Activated gamma-delta T cell treated with Interleukin-2 at 50 U/mL for 16 hours (primary cell): Measurements from ENCODE around the gene UNC5CL.

Experiments
- DNase-seq: peaks from one replicate; pipeline ENCODE4 v3.0.0-alpha.2; 2020

The UNC5CL gene

DNA sequence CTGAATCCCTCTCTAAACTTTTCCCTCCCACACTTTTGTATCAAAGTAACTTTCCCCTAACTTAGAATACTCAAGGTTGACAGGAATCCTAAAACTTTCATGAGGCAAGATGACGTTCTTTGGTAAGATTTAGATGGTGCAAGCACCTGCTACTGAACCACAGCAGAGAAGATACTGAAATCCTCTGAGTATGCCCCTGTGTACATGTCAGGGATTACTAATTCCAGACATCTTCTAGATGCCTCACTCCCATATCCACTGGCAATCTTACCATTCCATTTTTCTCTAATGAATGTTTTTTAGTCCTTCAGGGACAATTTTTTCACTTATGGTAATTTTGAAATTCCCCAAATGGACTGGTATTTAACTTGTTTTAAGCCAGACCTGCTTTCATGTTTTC, 23.0 kb upstream of the UNC5CL start:
- DNase-seq: no peak

DNA sequence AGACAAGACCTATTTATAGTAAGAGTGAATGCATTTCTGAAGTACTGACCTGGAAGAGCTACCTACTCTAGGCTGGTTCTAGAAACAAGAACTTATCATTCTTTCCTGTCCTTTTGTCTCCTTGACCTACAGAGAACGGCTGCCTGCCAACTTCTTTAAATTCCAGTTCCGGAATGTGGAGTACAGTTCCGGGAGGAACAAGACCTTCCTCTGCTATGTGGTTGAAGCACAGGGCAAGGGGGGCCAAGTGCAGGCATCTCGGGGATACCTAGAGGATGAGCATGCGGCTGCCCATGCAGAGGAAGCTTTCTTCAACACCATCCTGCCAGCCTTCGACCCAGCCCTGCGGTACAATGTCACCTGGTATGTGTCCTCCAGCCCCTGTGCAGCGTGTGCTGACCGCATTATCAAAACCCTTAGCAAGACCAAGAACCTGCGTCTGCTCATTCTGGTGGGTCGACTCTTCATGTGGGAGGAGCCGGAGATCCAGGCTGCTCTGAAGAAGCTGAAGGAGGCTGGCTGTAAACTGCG, 22.2 kb upstream of the UNC5CL start:
- DNase-seq: no peak

DNA sequence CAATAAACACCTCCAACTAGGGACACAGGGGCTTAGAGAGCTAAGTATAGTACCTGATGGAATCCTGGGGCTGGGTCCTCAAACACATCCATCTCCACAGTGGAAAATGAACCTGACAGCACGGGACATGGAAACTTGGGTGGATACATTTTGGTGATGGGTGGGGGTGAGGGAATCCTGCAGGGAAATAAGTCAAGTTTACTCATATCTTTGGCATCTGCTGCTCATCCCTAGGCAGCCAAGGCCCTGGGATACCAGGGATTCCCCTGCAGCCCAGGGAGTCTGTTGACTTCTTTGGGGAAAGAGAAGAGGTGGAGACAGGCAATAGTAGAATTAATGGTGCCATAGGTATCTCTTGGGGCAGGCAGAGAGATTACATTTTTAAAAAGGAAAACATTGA, 20.5 kb upstream of the UNC5CL start:
- DNase-seq: no peak

DNA sequence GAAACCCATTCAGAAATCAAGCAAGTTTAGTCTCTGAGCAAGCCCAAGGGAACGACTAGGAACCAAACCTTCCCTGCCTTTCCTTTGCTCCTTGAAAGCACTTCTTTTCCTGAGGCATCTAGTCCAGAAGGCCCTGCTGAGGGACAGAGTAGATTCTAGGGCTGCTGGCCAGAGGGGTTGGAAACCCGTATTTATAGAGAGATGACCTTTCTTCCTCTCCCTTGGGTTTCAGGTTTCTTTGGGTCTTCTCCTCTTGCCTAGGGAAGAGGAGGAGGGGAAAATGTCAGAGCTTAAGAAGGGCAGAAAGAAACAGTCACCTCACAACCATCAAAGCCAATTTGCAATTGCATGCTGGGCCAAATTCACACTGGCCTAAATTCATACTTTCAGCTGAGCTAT, 19.8 kb upstream of the UNC5CL start:
- DNase-seq: no peak

DNA sequence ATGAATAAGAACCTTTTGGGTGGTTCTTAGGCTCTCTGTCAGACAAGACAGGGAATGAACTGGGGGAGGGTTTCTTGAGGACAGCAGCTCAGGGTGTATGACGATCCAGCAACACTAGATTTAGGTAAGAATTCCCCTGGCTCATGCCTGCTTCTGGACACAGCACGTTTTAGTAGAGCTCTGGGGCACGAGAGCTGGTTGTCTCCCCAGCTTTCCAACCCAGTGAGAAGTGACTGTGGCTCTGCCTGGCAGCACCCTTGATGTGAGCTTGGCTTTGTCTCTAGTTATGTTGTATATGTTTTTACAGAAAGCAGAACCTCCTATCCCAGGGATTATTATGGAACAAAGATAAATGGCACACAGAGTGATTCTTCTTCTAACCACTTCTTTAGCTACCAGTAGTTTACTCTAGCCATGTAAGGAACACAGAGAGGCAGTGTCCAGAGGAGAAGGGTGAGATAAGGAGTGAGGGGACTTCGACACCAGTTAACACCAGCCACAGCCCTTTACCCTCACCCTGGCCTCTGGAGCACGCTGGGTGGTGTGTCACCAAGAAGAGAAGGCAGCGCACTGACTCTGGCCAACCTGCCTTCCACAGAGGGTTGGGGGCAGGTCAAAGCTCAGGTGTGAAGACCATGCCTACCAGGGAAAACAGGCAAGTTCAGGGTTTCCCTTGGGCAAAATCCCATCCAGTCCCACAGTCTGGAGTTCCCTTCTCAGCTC, 17.9 kb upstream of the UNC5CL start:
- no peak for DNase-seq

DNA sequence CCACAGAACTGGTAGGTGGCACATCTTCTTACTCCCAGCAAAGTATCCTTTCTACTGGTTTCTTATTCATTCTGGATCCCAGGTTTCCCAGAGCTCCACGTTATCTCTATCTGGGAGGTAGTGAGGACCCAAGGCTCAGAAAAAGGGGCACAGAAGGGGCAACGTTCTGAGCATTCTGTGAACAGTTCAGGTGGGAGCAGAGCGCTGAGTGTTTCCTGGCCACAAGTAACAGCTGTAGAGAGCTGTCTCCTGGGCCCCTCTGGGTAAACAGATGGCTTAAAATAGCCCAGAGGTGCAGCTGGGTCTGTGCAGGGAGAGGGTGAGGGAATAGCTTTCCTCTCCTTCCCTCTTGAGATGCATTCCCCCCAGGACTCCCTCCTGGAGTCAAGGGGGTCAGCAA, 16.1 kb upstream of the UNC5CL start:
- DNase-seq: no peak

DNA sequence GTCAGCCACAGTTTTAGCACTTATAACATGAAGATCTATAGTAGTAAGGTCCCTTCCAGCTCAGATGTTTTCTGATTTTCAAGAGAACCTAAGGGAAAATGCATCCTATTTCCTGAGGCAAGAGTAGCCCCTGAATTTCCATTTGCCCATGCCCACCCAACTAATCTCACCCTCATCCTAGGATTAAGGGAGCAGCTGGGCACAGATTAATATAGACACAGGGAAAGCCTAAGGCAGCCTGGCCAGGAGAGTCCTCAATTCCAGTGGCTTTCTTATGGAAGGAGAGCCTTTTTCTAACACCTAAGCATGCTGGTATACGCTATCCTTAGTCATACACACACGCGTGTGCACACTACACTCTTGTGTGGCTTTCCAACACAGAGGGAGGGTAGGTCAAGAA, 15.5 kb upstream of the UNC5CL start:
- DNase-seq: no peak

DNA sequence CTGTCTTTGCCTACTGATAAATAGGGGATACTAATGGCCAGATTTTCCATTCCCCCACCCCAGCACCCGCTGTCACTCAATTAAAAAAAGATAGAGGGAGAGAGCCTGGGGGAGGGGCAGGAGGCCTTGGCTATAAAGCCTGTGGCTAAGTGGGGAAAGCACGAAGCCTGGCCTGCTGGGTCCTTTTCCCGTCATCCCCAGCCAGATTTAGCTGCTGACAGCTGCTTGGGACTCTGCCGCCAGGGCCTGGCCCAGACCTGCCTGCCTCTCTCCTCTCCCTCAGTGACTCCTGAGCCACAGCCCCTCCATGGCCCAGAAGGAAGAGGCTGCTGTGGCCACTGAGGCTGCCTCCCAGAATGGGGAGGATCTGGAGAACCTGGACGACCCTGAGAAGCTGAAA, 14.0 kb upstream of the UNC5CL start, which contains the start of gene APOBEC2:
Gene APOBEC2 (plus strand): TSS at position 162 of the 400 bp plus-strand sequence. CDS start 146 bp downstream, at position 308.
- DNase-seq: no peak

DNA sequence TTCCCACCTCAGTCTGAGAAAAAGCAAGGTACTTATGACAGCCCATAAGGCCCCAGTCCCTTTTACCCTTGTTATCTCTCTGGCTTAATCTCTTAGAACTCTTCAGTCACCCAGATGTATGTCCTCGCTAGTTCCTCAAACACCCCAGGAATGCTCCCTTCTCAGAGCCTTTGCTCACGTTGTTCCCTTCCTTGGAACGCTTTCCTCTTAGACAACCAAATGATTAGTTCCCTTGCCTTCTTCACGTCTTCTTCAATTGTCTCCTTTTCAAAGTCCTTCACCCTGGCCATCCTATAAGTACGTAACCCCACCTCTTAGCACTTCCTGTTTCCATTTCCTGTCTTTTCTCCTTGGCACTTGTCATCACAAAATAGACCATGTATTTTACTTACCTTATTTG, 12.9 kb upstream of the UNC5CL start:
- DNase-seq: no peak

DNA sequence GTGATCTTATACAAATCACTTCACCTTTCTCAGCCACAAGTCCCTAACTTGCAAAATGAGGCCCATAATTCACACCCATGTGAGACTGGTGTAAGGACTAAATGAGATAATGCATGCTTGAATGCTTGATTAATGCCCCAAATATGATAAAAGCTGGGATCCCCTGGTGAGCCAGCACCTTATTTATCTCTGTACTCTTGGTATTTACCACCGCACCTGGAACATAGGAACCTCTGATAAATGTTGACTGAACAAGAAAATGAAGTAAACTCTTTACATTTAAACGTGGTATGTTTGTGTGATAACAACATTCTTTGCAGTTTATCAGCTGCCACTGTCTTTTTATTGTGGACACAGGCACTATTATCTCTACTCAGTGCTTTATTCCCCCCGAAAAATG, 11.5 kb upstream of the UNC5CL start:
- no peak for DNase-seq

DNA sequence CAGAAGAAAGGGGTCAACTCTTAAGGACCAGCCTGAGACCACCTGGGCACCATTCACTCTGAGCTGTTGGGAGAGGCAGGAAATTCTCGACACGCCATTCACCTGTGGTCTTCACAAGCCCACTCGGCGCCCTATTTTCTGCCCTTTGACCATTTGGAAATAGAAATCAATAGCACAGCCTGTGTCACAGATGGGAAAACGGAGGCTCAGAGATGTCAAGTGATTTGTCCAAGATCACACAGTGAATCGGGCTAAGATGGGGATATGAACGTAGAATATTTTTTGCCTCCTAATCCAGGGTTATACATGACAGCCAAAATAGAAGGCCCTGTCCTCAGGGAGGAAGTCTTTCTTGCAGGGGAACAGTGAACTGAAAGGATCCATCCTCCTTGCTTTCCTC, 10.9 kb upstream of the UNC5CL start:
- DNase-seq: no peak

DNA sequence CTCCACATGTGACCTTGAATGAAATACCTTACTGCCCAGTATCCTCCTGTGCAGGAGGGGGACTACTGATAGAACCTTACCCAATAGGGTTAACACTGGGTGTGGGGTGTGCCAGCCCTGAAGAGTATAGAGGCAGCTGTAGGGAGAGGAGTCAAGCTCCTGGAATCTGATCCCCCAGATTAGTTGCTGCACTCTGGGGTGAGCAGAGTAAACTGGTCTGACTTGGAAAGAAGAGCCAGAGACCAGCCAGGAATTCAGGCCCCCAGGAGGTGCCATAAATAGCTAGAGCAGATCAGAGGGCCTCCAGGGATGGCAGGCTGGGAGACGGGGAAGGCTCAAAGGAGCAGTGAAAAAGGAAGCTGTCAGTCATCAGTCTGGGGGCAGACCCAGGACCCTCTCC, 10.5 kb upstream of the UNC5CL start:
- no peak for DNase-seq

DNA sequence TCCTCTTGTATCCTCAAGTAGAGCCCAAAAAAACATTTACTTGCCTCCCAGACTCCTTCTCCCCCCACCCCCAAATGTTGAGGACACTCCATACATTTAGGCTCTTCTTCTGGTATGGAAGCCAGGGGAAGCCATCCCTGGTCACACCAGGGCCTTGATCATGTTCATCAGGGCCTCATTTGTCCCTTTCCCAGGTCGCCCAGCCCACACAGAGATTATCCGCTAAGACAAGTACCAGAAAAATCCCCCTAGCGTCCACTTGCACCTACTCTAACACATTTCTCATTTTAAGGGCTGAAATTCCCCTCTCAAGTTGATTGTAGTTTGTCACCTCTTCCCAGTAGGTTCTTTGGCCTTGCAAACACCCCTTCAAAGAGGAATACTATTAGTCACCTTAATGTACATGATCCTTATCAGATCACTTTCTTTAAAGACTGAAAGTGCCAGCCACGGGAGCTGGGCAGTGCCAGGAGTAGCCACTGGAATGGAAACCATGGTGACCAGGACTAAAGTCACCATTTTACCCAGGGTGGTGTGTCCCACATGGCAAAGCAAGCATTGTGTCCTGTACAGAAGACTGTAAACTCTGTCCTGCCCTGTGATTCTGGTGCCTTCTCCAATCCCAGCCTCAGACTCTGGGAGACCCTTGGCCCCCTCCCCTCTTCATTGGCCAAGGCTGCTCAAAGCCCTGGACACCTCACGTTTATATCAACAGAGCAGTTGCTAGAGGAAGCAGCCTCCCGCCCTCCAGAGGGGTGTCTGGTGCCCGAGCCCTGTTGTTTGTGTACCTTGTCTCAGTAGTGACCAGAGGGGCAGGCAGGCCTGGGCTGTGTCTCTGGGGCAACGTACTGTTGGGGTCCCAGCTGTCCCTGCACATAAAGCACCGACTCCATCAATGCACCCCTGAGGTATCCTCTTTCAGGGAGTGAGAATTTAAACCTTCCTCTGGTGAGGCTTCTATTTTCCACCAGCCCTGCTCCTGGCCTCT, 9.0 kb upstream of the UNC5CL start:
- DNase-seq: no peak

DNA sequence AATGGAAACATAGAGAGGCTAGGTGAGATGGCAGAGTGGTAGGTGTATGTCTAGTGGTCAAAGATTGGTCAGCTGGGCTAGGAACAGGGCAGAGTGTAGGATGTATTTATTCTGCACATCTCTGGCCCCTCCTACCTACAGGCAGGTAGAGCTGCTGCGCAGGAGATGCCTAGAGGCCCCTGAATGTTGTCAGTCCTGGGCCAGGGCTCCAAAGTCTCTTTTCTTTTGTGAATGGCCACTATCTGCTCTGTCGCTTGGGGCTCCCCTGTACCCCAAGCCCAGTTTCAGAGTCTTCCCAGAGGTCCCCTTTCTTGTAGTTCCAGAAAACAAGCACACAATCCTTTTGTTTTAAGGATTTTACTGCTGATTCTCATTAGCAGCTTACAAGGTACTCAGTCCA, 8.3 kb upstream of the UNC5CL start:
- DNase-seq: no peak

DNA sequence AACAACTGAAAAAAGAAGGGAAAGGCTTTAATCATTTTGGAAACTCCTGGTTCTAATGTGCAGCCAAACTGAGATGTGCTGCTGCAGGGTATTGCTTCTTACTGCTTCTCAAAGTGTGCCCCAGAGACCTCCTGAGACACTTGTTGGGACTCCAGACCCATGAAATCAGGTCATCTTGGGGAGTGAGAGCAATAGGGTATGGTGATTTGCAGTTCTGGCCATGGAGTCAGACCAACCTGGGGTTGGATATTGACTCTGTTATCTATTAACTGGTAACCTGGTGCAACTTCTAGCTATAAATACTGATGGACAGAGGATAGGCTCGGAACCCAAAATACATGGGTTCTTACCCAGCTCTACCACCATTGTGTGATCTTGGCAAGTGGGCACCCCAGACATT, 7.1 kb upstream of the UNC5CL start:
- no peak for DNase-seq

DNA sequence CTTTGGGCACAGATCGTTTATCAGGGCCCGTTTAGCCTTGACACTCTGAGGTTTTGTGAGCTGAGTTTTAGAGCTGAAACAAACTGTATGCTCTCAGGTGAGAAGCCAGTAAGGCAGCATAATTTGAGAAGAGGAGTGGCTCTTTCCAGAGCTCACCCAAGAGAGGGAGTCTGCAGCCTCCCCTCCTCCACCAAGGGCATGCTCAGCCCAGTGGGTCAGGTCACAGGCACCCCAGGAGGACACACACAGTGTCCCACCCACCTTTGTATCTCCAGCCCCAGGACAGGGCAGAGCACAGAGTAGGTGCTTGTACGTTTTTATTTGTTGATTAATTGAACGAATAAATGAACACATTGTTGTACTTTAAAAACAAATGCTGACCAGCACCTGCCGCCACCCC, 6.6 kb upstream of the UNC5CL start:
- DNase-seq: no peak

DNA sequence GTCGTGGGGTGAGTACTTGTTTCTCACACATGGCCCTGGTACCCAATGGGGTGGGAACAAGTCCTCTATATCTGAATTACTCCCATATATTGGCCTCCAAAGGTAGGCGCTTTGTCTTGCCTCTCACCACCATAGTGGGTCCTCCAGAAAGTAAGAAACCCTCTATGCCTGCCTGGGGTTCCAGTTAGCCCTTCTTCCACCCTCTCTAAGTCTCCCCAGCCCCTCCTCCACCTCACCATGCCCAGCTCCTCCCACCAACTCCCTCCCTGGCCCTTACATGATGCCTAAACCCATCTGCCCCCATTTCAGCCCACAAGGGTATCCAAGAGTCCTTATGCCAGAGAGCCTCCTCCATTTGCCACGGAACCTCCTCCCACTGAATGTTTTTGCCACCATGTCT, 4.1 kb upstream of the UNC5CL start:
- no peak for DNase-seq

DNA sequence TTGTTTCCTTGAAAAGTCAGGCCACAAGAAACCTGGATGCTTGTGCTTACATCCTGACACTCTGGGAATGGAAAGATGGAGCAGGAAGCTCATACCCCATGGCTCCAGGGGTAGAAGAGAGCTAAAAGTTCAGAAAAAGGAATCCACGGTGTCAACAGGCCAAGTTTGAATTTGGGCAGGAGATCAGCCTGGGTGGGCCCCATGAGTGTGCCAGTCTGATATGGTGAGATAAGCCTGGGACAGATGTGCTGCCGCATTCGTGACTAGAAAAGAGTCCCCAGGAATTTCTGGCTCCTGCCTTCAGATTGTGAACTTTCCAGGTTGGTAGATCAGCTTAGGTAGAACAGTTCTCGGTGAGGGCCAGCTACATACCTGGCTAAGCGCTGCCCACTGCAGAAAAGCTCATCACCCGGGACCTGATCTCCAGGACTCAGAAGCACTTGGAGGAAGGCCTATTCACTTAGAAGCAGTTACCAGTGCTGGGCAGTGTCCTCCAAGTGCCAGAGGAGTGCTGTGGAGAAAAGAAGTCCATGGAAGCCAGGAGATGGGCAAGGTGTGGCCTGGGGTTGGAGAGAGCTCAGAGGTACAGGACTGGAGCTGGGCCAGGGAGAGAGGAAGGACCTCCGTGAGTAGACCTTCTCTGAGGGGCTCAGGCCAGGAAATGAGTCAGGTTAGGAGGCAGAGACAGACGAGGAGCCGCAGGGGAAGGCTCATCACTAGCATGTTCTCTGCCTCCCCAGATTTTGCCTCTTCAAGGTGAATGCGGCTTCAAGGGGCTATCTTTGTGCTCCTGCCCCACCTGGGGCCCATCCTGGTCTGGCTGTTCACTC, 3.4 kb upstream of the UNC5CL start, which contains the start of gene TSPO2:
Gene TSPO2 (plus strand): TSS at position 242 of the 830 bp plus-strand sequence. CDS start 519 bp downstream, at position 761.
- no peak for DNase-seq

DNA sequence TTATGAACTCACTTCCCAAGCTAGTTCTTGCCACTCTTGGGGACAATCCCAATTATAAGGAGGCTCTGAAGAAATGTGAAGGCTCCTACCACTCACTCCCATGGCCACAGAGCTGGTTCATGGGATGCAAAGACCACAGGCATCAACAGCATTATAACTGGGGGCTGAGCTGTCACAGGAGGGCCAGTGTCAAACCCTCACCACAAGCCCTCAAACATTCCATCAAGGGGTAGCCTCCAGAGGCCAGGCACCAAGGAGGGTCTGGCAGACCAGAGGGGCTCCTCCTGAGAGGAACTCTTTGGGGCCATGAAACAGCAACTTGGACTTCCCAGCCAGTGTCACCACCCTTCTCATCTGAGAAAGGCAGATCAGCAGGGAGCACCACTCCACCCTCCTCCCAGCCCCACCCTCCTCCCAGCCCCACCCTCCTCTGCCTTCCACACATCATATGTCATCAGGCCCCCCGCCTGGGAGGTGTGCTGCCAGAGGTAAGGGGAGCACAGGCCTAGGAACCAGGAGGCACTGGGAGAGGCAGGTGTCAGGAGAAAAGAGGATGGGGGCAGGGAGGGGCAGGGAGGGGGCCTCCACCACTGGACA, 2.0 kb upstream of the UNC5CL start:
- DNase-seq: no peak

DNA sequence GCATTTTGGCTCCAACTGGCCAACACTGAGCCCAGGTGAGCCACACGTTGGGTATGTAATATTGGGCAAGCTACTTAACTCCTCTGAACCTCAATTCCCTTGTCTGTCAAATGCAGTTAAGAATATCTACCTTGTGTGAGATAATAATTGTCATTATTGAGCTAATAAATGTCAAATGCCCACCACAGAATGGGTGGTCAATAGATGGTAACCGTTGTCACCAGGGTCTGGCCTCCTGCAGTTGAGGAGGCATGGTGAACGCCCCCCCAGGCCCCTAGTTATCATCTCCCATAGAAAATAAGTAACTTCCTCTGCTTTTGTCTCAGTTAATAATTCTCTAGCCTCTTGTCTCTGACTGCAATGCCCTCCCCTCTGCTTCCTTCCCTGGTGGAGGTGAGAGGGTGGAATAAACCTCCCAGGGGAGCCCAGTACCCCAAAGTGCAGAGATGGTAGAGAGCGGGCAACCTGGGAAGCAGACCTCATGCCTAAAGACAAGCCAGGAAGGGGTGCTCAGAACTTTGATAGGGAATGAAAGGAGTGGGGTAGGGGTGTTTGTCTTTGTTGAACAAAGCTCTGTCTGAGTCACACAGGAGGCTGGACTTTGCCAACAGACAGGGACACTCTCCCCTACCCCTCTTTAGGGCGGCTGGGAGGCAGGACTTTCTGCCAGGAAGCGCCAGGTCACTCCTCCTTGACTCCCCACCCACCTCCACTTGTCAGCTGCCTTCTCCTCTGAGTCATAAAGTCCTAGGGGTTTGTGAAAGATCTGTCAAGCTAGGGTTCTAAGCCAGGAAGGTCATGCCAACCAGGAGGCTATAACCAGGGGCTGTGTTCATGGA, 1.3 kb upstream of the UNC5CL start:
- DNase-seq: no peak

DNA sequence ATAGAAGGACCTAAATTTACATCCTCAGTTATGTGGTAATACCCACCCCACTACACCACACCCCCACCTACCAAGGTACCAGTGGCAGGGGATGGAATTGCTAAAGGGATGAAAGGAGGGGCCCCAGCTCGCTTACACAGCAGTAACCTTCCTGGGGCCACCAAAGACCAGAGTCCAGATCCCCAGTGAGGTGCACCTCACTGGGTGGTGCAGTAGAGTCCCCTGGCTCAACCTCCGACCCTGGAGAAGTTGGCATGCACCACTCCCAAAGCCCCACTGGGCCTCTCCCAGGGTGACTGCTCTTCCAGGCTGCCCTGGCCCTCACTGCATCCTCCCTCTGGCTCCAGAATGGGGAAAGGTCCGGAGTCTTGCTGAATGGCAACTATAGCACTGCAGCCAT, 816 bp downstream of the UNC5CL start:
- DNase-seq: no peak
